ENCODE results near the gene TSPAN1. TPM values are rescaled to one million over a fixed set of nuclear protein-coding genes. Genes with fewer than 3 reads are reported as not detected.

TSPAN1 gene
- total RNA-seq, 4 donors from 2014 or later, result 1.0 to 11.0 (median 1.7) TPM

DNA sequence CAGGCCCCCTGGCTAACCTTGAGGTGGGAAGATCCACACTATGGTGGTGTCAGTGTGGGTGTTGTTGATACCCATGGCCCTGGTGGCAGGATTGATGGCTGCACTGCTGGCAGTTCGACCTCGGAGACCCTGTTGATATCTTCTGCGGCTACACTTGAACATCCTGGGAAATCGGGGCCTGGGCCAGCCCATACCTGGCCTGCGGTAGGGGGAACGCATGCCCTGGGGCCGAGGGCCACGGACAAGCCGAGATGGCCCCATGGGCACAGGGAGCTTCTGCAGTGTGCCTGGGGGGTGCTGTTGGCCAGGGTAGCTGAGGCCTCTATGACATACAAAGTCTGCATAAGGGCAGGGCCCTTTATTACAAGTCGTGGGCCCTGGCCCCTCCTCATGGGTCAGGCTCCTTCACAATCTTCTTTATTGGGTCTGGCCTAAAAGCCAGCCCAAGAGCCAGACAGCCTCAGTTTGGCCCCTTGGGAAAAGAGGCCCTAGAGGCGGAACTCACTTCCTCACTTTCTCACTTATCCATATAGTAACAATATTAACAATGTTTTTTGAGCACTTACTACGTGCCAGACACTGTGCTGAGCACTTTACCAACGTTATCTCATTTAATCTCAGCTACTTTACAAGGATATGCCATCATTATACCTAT lies 1.5 kb downstream of the TSPAN1 start, which contains the start of gene P3R3URF:
Gene P3R3URF (minus strand): TSS at position 278 of the 655 bp plus-strand sequence. CDS start 17 bp downstream, at position 261.
- peaks cover 4 to 52% (median 21%) of the 10 kb centered on the region in 3 donors for H3K4me1 ChIP-seq
- H3K27me3 ChIP-seq, result no peaks in the 10 kb centered on the region
- no peak for ATAC-seq
- H3K9me3 ChIP-seq, result no peaks in the 10 kb centered on the region
- H3K27ac ChIP-seq, result peak within 1 kb of the TSS in 3 of 4 donors; percentile 77 to 79 (median 79)
- H3K4me3 ChIP-seq, result no peak within 1 kb of the TSS
- no peak for TF ChIP-seq POLR2A (IDR thresholded peaks at IDR 0.05)
- TF ChIP-seq POLR2AphosphoS5 (IDR thresholded peaks at IDR 0.05), result no peak
- TF ChIP-seq, protein P1, sequence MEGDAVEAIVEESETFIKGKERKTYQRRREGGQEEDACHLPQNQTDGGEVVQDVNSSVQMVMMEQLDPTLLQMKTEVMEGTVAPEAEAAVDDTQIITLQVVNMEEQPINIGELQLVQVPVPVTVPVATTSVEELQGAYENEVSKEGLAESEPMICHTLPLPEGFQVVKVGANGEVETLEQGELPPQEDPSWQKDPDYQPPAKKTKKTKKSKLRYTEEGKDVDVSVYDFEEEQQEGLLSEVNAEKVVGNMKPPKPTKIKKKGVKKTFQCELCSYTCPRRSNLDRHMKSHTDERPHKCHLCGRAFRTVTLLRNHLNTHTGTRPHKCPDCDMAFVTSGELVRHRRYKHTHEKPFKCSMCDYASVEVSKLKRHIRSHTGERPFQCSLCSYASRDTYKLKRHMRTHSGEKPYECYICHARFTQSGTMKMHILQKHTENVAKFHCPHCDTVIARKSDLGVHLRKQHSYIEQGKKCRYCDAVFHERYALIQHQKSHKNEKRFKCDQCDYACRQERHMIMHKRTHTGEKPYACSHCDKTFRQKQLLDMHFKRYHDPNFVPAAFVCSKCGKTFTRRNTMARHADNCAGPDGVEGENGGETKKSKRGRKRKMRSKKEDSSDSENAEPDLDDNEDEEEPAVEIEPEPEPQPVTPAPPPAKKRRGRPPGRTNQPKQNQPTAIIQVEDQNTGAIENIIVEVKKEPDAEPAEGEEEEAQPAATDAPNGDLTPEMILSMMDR (IDR thresholded peaks at IDR 0.05), result no peak
- TF ChIP-seq EP300 (IDR thresholded peaks at IDR 0.05), result no peak
- H3K36me3 ChIP-seq, result no peaks in the 10 kb centered on the region
- 80 to 95% methylated on average over 4 to 9 of the region's 13 CpGs for WGBS, 2 donors (ENCODE audit: low coverage in 1 of 2)

DNA sequence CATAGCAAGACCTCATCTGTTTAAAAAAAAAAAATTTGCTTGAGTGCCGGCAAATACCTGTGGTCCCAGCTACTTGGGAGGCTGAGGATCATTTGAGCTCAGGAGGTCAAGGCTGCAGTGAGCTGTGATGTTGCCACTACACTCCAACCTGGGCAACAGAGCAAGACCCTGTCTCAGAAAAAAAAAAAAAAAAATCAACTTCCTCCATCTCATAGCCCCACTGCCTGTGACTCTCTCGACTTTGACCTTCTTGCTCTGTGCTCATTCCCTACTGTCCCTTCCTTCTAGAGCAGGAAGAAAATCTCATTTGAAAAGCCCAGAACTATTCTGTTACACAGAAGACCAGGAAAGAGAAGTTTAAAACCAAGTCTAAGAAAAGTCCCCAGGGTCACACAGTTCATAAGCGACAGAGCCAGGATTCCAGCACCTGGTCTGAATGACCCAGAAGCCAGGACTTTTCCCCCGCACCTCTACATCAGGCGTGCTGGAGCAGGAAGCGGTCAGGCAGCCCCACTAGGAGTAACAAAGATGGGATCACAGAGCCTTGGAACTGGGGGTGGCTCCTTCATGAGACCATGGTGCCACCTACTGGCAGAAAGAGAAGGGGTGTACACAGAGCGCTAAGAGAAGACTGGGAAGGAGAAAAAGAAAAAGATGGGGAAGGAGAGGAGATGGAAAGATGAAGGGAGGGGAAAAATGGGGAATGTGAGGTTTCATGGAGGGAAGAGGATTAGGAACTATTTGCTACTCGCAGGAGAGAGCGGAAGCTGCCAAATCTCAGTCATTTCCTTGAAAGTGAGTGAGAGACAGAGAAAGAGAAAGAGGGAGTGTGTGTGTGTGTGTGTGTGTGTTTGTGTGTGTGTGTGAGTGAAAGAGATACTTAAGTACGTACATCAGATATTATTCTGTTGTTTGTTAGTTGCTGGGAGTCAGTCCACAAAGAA lies 4.5 kb downstream of the TSPAN1 start:
- peak overlapping the region in 2 of 4 donors; percentile 18 to 27 for H3K27ac ChIP-seq
- H3K4me1 ChIP-seq, result peaks cover 1 to 42% (median 17%) of the 10 kb centered on the region in 3 donors
- no peaks in the 10 kb centered on the region for H3K9me3 ChIP-seq
- no peak overlapping the region for H3K4me3 ChIP-seq
- ATAC-seq, result peak; percentile 81
- no peaks in the 10 kb centered on the region for H3K27me3 ChIP-seq
- no peaks in the 10 kb centered on the region for H3K36me3 ChIP-seq
- TF ChIP-seq, protein P1 (IDR thresholded peaks at IDR 0.05), result peak in 3 of 4 experiments; percentile 89 to 95 (median 92)
- no peak for TF ChIP-seq POLR2AphosphoS5 (IDR thresholded peaks at IDR 0.05)
- WGBS, 2 donors (ENCODE audit: low coverage in 1 of 2), result 4 to 12% methylated on average over 7 to 8 of the region's 10 CpGs

DNA sequence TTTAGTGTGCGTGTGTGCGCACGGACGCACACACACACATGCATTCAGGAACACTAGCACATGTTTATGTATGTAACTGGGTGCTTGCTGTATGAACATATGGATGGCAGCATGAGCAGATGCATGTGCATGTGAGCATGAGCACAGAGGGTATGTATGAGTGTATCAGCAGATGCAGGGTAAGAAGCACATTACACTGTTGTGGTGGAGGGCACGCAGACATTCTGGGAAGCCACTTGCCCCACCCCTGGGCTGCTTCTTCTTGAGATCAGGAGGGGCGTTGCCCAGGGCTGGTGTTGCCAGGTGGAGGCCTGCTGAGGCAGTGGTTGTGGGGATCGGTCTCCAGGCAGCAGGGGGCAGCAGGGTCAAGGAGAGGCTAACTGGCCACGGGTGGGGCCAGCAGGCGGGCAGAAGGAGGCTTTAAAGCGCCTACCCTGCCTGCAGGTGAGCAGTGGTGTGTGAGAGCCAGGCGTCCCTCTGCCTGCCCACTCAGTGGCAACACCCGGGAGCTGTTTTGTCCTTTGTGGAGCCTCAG lies 5.3 kb downstream of the TSPAN1 start:
- H3K27me3 ChIP-seq, result no peaks in the 10 kb centered on the region
- TF ChIP-seq, protein P1 (IDR thresholded peaks at IDR 0.05), result peak in 1 of 4 experiments; percentile 26
- TF ChIP-seq POLR2AphosphoS5 (IDR thresholded peaks at IDR 0.05), result no peak
- no peak for TF ChIP-seq EP300 (IDR thresholded peaks at IDR 0.05)
- TF ChIP-seq POLR2A (IDR thresholded peaks at IDR 0.05), result no peak
- no peak overlapping the region for H3K27ac ChIP-seq
- no peaks in the 10 kb centered on the region for H3K36me3 ChIP-seq
- 20 to 79% methylated on average over 1 to 4 of the region's 12 CpGs for WGBS, 2 donors (ENCODE audit: low coverage in 1 of 2)
- H3K4me1 ChIP-seq, result peaks cover 0 to 35% (median 9%) of the 10 kb centered on the region in 3 donors
- ATAC-seq, result no peak
- no peak overlapping the region for H3K4me3 ChIP-seq
- no peaks in the 10 kb centered on the region for H3K9me3 ChIP-seq

DNA sequence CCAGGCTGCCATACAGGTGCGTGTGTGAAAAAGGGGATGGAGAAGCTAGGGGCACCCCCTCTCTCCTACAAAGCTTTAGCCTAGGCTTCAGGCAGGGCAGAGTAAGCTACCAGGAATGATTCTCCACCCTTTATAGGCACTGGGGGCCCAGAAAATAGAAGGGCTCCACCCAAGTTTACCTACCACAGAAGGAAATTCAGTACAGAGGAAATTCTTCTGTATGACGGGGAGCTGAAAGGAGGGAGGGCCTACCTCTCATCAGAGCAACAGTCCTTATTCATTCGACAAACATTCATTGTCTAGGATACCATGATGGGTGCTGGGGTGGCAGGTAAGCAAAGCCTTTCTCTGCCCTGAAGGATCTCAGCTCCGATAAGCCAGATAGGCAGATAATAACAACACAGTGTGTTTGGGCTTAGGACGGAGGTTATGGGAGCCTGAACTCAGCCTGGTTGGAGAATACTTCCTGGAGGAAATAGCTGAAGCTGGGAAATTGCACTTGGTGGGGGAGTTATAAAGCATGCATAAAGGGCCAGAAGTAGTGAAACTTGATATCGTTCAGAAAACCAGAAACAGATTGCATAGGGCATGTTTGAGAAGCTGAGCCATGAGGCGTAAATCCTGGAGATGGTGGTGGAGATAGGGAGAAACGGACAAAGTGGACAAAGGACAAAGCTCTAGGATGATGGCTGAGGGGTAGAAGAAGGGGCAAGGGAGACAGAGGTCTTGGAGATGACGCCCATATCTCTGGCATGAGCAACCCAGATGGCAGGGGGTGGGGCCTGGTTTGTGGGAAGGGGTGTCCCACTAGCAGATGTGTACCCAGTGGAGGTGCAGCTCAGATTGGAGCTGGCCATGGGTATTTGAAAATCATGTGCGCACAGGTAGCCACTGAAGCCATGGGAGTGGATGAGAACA lies 6.7 kb downstream of the TSPAN1 start:
- H3K27ac ChIP-seq, result no peak overlapping the region

More for the DNA sequence above, 6.7 kb downstream of the TSPAN1 start:
- Histone ChIP-seq H3K27me3 (no peaks in the 10 kb centered on the region), H3K9me3 (no peaks in the 10 kb centered on the region), H3K36me3 (no peaks in the 10 kb centered on the region), H3K4me3 (no peak overlapping the region), H3K4me1 (peaks cover 0 to 30% (median 8%) of the 10 kb centered on the region in 3 donors)
- TF ChIP-seq POLR2AphosphoS5 (IDR thresholded peaks at IDR 0.05) (no peak), EP300 (IDR thresholded peaks at IDR 0.05) (no peak), POLR2A (IDR thresholded peaks at IDR 0.05) (no peak)
- TF ChIP-seq, protein P1 (IDR thresholded peaks at IDR 0.05), result no peak
- ATAC-seq, result no peak
- WGBS, 2 donors (ENCODE audit: low coverage in 1 of 2), result 51 to 64% methylated on average over 7 to 8 of the region's 10 CpGs

All from gastroesophageal sphincter (tissue), 4 donors.